MG63 (cell line): ENCODE measurements around the gene NCSTN. TPM values are rescaled to one million over a fixed set of nuclear protein-coding genes. Genes with fewer than 3 reads are reported as not detected.

Experiments
- DNase-seq: peaks from one replicate; pipeline ENCODE4 v3.0.0-alpha.2; 2020
- H3K27me3 ChIP-seq: fragments of 250-450 bp; sonication (Bioruptor Pico); 2 replicates; pipeline ENCODE4 v1.5.1; 2020; ENCODE audit warnings: mild to moderate bottlenecking, moderate library complexity
- H3K36me3 ChIP-seq: fragments of 250-450 bp; sonication (Bioruptor Pico); 2 replicates; pipeline ENCODE4 v1.5.1; 2020; ENCODE audit warnings: mild to moderate bottlenecking, moderate library complexity
- H3K4me3 ChIP-seq: fragments of 250-450 bp; sonication (Bioruptor Pico); 2 replicates; pipeline ENCODE4 v1.5.1; 2020; ENCODE audit warnings: mild to moderate bottlenecking, moderate library complexity
- H3K9me3 ChIP-seq: fragments of 250-450 bp; sonication (Bioruptor Pico); 2 replicates; pipeline ENCODE4 v1.5.1; 2020; ENCODE audit warnings: mild to moderate bottlenecking, moderate library complexity
- total RNA-seq: library from RNA; depleted of rRNA; stranded (reverse); fragments of >200 nt; shearing (Covaris generic); gene quantifications from 2 replicates; pipeline ENCODE4 v1.2.3, GENCODE V29; 2014; ENCODE audit warnings: low replicate concordance

Gene NCSTN
- total RNA-seq, 1 experiment from 2014 or later = 50.6 TPM

- no peaks in the 10 kb centered on the region for H3K9me3 ChIP-seq
- H3K4me3 ChIP-seq = peak overlapping the region; percentile 95
- no peak for DNase-seq
- peaks cover 66% of the 10 kb centered on the region for H3K36me3 ChIP-seq
- H3K27me3 ChIP-seq = no peaks in the 10 kb centered on the region
These were observed 657 bp upstream of the NCSTN start for GRCh38 chr1:160342526-160342925.

GRCh38 chr1:160344241-160344640 is 1.1 kb downstream of the NCSTN start:
- no peak for DNase-seq
- H3K4me3 ChIP-seq = peak overlapping the region; percentile 95
- no peaks in the 10 kb centered on the region for H3K27me3 ChIP-seq
- H3K9me3 ChIP-seq = no peaks in the 10 kb centered on the region
- peaks cover 64% of the 10 kb centered on the region for H3K36me3 ChIP-seq

GRCh38 chr1:160344936-160345335 is 1.8 kb downstream of the NCSTN start:
- Histone ChIP-seq H3K36me3 (peaks cover 64% of the 10 kb centered on the region), H3K27me3 (no peaks in the 10 kb centered on the region), H3K9me3 (no peaks in the 10 kb centered on the region), H3K4me3 (no peak overlapping the region)
- no peak for DNase-seq

GRCh38 chr1:160346463-160346862 is 3.3 kb downstream of the NCSTN start:
- H3K36me3 ChIP-seq = peaks cover 70% of the 10 kb centered on the region
- DNase-seq = no peak
- no peaks in the 10 kb centered on the region for H3K9me3 ChIP-seq
- no peak overlapping the region for H3K4me3 ChIP-seq
- H3K27me3 ChIP-seq = no peaks in the 10 kb centered on the region

GRCh38 chr1:160346958-160347357 is 3.8 kb downstream of the NCSTN start:
- Histone ChIP-seq H3K36me3 (peaks cover 70% of the 10 kb centered on the region), H3K9me3 (no peaks in the 10 kb centered on the region), H3K27me3 (no peaks in the 10 kb centered on the region), H3K4me3 (no peak overlapping the region)
- no peak for DNase-seq

- no peak overlapping the region for H3K4me3 ChIP-seq
- no peaks in the 10 kb centered on the region for H3K27me3 ChIP-seq
- H3K36me3 ChIP-seq = peaks cover 90% of the 10 kb centered on the region
- no peak for DNase-seq
- H3K9me3 ChIP-seq = no peaks in the 10 kb centered on the region
These were observed 8.4 kb downstream of the NCSTN start for GRCh38 chr1:160351629-160352028.

- DNase-seq = no peak
- Histone ChIP-seq H3K36me3 (peaks cover 90% of the 10 kb centered on the region), H3K4me3 (no peak overlapping the region), H3K27me3 (no peaks in the 10 kb centered on the region), H3K9me3 (no peaks in the 10 kb centered on the region)
These were observed 9.4 kb downstream of the NCSTN start for GRCh38 chr1:160352555-160352954.

- no peak for DNase-seq
- H3K4me3 ChIP-seq = no peak overlapping the region
- H3K36me3 ChIP-seq = peaks cover 93% of the 10 kb centered on the region
- H3K27me3 ChIP-seq = no peaks in the 10 kb centered on the region
- H3K9me3 ChIP-seq = no peaks in the 10 kb centered on the region
These were observed 10.0 kb downstream of the NCSTN start for GRCh38 chr1:160353223-160353622.

- Histone ChIP-seq H3K36me3 (peaks cover 85% of the 10 kb centered on the region), H3K4me3 (no peak overlapping the region), H3K9me3 (no peaks in the 10 kb centered on the region), H3K27me3 (no peaks in the 10 kb centered on the region)
- peak; percentile 22 for DNase-seq
These were observed 11.3 kb downstream of the NCSTN start for GRCh38 chr1:160354388-160354985.

GRCh38 chr1:160357286-160358002 is 14.3 kb downstream of the NCSTN start:
- no peaks in the 10 kb centered on the region for H3K27me3 ChIP-seq
- H3K4me3 ChIP-seq = no peak overlapping the region
- peaks cover 66% of the 10 kb centered on the region for H3K36me3 ChIP-seq
- no peaks in the 10 kb centered on the region for H3K9me3 ChIP-seq
- DNase-seq = no peak

GRCh38 chr1:160358073-160358472 is 14.9 kb downstream of the NCSTN start:
- no peaks in the 10 kb centered on the region for H3K27me3 ChIP-seq
- no peak for DNase-seq
- H3K9me3 ChIP-seq = no peaks in the 10 kb centered on the region
- H3K36me3 ChIP-seq = peaks cover 60% of the 10 kb centered on the region
- no peak overlapping the region for H3K4me3 ChIP-seq

GRCh38 chr1:160359559-160360226 is 16.5 kb downstream of the NCSTN start:
- Histone ChIP-seq H3K36me3 (peaks cover 44% of the 10 kb centered on the region), H3K4me3 (no peak overlapping the region), H3K9me3 (no peaks in the 10 kb centered on the region), H3K27me3 (no peaks in the 10 kb centered on the region)
- DNase-seq = no peak

GRCh38 chr1:160360227-160360695 is 17.1 kb downstream of the NCSTN start:
- Histone ChIP-seq H3K36me3 (peaks cover 38% of the 10 kb centered on the region), H3K9me3 (no peaks in the 10 kb centered on the region), H3K27me3 (no peaks in the 10 kb centered on the region), H3K4me3 (no peak overlapping the region)
- no peak for DNase-seq

- no peak for DNase-seq
- Histone ChIP-seq H3K9me3 (no peaks in the 10 kb centered on the region), H3K4me3 (no peak overlapping the region), H3K36me3 (peaks cover 29% of the 10 kb centered on the region), H3K27me3 (no peaks in the 10 kb centered on the region)
These were observed 18.0 kb downstream of the NCSTN start for GRCh38 chr1:160361199-160361598.

GRCh38 chr1:160361814-160362167 is 18.6 kb downstream of the NCSTN start:
- Histone ChIP-seq H3K27me3 (no peaks in the 10 kb centered on the region), H3K36me3 (peaks cover 23% of the 10 kb centered on the region; the same call in 1 of the 2 replicates), H3K4me3 (no peak overlapping the region), H3K9me3 (no peaks in the 10 kb centered on the region)
- no peak for DNase-seq

- Histone ChIP-seq H3K9me3 (no peaks in the 10 kb centered on the region), H3K36me3 (peaks cover 17% of the 10 kb centered on the region; the same call in 1 of the 2 replicates), H3K27me3 (no peaks in the 10 kb centered on the region), H3K4me3 (no peak overlapping the region)
- DNase-seq = no peak
These were observed 19.2 kb downstream of the NCSTN start for GRCh38 chr1:160362168-160362957.

GRCh38 chr1:160363010-160363409 is 19.8 kb downstream of the NCSTN start:
- peaks cover 11% of the 10 kb centered on the region; the same call in 1 of the 2 replicates for H3K36me3 ChIP-seq
- H3K4me3 ChIP-seq = no peak overlapping the region
- H3K9me3 ChIP-seq = no peaks in the 10 kb centered on the region
- H3K27me3 ChIP-seq = no peaks in the 10 kb centered on the region
- DNase-seq = no peak
